CMK (cell line): ENCODE results near the gene ARMC7.
"Not testable (repeated sequence)": the region's sequence is repeated elsewhere in the genome, so short reads cannot be mapped to it uniquely, and the experiment has no call there.

Experiments
- DNase-seq: peaks from one replicate; pipeline ENCODE4 v3.0.0-alpha.2; 2010; ENCODE audit warnings: low read depth

Gene ARMC7

DNA sequence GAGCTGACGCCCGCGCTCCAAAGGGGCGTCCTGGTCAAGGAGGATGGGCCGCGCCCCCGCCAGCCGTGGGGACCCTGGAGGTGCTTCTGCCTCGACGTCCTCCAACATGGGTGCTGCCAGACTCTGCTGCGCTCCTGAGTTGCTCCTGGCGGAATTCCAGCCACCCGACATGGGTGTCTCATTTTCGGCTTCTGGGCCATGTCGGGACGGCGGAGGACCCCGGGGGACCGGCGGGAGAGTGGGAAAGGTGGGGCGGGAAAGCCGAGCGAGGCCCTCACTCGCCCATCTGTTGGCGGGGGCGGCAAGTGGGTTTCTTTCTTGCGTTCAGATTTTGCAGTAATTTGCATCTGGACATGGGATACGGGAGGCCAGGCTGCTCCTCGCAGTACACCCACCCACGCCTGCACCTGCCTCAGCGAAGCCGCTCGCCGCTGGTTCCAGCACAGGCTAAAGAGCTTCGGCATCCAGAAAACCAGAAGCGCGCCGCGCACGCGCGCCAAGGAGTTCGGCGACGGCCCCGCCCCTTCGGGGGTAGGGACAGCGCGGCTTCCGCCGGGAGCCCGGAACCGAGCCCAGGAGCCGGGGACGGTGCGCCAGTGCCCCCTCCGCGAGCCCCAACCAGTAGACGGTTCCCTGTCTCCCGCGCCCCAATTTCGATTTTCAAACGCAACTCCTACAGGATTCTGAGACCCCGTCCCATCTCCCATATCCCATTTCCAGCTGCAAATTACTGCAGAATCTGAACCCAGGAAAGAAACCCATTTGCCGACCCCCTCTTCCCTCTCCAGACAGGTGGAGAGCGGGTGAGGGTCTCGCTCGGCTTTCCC is at the start of gene ARMC7:
Gene ARMC7 (plus strand): TSS at position 563 of the 827 bp plus-strand sequence. CDS start 320 bp downstream, outside the sequence.
- peak; percentile 76 for DNase-seq

DNA sequence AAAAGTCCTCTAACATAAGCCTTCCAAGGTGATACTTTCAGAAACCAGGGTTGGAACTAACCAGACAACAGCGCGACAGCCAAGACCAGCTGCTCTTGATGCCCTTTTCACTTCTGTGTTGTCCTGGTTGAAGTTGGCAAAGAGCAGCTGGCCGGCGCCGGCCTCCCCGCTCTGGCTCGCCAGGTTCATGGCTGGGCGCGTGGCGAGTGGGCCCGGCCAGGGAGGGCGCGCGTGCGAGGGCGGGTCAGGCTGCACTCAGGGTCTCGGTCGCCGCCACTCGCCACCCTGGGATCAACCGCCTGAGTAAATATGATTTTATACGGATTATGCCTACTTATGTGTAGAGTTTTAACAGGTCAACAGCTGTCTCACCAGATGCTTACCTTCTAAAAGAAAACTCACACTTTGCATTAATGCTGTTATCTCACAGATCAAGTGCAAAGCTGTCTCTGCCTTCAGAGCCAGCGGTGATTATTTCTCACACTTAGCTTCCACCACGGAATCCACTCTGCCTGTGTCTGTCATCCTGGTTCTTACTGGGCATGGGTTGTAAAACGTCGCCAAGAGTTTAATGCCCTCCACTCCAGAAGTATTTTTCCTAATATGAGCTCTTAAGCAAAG is 49.2 kb upstream of the ARMC7 start:
- no peak for DNase-seq

DNA sequence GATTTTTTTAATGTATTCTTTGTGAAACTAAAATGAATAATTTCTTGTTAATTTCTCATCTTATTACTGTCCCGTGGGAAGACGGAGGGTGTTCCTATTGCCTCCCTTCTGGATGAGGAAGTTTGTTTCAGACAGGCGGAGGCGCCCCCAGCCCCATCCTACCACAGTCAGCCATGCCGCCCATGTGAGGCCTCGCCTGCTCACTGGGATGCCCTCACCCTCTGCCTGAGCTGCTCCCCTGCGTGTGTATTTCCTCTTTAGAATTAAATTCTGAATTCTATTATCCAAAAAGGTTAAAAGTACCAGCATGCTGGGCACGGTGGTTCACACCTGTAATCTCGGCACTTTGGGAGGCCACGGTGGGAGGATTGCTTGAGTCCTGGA is 48.7 kb upstream of the ARMC7 start:
- no peak for DNase-seq

DNA sequence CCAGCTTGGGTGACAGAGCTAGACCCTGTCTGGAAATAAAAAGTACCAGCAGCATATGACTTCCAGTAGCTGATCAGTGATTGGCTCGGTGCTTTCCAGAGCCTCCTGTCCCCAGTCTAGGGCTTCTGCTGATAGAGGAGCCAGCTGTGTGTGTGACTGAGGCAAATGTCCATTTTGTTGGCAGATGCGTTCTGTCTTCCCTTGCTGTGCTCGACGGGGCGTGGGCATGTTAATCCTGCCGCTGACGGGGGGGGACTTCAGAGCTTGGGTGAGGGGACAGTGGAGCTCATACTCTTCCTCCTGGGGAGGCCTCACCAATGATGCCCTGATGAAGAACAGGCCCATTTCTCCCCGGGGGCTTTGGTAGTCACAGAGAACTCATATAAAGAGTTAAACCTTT is 48.2 kb upstream of the ARMC7 start:
- DNase-seq: no peak

DNA sequence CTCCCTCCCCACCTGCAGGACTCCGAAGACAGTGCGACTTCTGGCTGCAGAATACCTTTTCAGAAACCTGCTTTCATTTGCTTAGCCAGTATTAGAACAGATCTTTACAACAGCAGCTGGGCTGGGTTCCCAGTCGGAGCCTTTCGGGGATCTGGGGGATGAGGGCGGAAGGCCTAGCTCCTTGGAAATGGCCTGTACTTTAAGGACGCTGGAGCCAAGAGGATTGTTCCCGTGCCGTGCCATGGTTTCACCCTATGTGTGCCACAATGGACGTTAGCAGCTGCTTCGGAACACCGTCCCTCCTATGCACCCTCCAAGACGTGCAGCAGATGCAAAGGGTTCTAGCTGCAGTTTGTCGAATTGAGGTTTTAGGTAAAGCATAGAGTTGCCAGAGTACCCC is 46.6 kb upstream of the ARMC7 start:
- DNase-seq: no peak

DNA sequence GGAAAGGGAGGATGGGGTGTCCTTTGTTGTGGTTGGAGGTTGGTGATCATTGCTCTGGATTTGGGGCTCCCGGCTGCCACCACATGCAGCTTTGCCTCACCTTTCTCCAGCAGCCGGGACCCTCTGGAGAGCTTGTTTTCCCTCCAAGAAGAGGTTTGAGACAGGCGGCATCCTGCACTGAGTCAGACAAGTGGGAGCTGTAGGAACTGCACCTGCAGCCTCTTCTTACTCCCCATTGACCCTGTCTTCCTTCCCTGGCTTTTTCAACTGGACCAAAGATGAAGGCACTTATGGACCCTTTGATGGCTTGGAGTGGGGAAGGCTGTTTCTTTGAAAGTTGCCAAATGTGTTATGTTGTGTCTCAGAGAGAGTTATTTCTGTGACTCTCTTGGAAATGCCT is 46.1 kb upstream of the ARMC7 start:
- no peak for DNase-seq

DNA sequence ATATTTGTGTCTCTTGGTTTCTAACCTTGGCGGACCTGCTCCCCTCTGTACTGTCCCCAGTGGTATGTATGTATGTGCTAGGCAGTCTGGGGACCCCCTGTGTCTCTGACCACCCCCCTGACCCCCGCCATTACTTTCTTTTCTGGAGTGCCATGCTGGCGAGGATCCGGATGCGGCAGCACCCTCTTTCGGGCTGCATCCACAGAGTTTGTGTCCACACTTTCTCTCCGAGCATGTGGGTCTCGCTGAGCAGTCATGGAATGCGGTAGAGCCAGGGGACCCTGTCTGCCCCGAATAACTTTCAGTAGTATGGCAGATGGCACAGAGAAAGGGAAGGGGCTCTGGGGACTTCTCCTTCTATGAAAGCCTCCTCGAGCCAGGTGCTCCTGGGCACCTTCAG is 45.7 kb upstream of the ARMC7 start:
- DNase-seq: no peak

DNA sequence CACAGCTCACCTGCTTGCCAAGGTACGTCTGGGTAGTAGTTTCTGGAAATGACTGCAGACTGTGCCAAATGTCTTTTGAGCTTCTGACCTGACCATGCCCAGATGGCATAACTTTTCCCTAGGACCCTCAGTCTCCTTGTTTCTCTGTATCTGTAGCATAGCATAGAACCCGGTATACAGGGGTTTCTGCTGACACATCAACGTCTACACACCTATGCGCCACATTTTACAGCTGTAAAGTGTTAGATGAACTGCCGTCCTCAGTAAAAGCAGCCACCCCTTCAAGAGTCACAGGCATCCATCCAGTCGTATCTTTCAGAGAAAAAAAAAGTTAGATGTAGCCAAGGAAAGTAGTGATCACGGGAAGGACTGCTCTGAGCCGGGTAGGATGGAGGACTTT is 45.3 kb upstream of the ARMC7 start:
- DNase-seq: no peak

DNA sequence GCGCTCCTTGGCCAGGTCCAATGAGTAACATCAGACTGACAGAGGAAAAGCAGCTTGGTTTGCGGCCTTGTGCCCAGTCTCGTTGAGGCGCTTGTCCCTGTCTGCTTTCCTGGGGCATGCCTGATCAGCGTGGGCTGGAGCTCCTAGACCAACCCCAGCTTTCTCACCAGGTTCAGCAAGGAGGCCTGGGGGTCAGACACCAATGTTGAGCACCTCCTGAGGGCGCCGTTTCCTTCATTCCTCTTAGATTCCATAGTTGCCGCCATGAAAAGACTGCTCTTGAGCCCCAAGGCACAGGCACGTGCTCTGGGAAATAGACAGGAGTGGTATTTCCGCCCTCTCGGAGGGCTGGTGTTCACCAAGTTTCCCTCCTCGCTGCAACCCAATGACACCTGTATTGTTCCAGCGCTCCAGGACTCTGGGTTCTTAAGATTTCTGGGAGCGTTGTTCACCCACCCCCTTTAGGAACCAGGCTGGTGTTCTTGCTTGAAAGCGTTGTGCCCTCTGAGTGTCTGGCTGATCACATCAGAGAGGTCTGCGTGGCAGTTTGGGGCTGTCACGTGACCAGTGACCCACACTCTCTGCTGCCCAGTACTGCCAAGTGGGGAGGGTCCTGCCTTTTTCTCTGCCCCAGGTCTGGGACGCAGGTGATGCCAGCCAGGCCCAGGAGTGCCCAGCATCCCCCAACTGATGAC is 44.8 kb upstream of the ARMC7 start:
- no peak for DNase-seq

DNA sequence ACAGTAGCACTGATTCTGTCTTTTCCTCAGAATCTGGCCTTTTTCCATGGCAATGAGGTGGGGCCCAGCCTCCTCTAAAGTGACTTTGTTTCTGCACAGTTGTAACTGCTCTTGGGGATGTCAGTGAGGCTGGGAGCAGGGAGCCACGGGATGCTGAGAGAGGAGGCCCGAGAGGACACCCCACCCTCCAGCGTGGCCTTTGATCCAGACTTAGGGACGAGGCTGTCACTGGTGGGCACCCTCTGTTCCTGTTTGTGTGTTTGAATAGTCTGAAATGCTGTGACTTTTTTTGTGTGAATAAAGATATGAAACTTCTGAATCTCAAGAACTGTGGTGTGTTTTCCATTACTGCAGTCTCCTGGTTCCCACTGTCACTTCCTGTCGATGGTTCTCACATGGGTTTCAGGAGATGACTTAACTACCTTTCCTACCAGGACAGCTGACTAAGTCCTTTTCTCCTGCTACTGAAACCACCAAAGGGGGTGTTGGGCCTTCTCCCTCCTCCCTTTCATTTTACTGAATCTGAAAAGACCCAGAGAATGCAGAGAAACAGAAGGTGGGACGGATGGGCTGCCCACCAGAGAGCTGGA is 44.1 kb upstream of the ARMC7 start:
- no peak for DNase-seq

DNA sequence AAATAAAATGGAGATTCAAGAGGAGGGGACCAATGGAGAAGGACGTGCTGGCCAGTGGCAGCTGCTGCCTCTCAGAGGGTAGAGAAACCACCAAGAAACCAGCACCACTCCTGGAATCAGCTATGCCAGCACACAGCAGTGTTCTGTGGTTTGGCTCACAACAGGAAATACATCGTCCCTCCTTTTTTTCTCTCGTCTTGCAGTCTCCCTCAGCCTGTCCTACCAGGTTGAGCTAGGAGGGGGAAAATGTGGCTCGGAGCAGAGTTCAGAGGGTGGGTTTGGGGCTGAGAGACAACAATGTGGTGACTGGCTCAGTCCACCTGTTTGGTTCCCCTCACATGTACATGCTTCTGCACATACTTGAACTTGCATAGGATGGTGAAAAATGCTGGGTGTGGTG is 41.9 kb upstream of the ARMC7 start:
- DNase-seq: no peak

DNA sequence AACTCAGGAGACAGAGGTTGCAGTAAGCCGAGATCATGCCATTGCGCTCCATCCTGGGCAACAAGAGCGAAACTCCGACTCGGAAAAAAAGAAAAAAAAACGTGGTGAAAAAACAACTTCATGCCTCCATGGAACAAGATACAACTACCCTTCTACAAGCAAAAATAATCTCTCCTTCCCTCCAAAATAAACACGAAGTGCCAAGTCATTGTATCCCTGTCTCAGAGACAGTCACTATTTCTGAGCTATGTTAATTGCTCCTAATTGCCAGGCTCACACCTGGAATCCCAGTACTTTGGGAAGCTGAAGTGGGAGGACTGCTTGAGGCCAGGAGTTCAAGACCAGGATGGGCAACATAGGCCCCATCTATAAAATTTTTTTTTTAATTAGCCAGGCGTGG is 41.0 kb upstream of the ARMC7 start:
- no peak for DNase-seq

DNA sequence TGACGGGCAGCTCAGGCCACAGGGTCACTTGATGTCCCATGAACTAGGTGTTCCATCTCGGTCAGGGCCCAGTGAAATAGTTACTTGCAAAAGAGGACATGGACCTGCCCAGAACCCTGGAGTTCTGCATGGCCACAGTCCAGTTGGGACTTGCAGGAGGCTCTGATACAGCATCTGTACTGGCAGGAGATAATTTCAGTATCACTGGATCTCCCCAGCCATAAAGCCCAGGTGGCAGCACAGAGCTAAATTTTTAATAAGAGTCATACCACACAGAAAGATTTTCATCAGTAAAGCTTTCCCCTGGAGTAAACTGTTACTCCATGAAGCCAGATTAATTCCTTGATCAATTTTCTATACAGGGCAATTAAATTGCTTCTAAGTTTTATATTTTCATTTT is 40.0 kb upstream of the ARMC7 start:
- DNase-seq: no peak

DNA sequence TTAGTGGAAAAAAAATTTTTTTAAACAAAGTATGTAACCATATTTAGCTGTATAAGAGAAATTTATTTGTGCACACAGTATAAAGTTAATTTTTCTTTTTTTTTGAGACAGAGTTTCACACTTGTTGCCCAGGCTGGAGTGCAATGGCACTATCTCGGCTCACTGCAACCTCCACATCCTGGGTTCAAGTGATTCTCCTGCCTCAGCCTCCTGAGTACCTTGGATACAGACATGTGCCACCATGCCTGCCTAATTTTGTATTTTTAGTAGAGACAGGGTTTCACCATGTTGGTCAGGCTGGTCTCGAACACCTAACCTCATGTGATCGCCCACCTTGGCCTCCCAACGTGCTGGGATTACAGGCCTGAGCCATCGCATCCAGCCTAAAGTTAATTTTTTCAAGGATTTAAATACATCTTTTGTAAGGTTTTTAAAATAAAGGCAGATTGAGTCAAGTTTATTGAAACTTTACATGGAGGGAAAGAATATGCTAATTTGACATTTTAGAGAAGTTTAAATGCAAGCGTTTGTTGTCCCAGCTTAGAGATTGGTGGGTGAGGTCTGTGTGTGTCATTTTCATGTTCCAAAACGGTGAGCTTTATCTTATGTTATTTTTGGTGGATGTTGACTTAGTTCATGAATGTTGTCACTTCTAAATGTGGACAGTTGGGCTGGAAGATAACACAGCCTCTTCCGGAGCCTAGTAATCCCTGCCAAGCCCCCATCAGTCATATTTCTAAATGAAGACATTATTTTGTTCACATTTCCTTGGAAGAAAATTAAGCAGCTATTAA is 38.1 kb upstream of the ARMC7 start:
- DNase-seq: not testable (repeated sequence)

DNA sequence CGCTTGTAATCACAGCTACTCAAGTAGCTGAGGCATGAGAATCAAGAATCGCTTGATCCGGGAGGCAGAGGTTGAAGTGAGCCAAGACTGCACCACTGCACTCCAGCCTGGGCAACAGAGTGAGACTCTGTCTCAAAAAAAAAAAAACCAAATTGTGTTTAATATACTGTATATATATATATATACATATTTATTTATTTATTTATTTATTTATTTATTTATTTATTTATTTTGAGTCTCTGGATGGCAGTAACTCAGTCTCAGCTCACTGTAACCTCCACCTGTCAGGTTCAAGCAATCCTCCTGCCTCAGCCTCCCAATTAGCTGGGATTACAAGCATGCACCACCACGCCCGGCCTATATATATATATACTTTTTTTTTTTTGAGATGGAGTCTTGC is 36.9 kb upstream of the ARMC7 start:
- DNase-seq: not testable (repeated sequence)

DNA sequence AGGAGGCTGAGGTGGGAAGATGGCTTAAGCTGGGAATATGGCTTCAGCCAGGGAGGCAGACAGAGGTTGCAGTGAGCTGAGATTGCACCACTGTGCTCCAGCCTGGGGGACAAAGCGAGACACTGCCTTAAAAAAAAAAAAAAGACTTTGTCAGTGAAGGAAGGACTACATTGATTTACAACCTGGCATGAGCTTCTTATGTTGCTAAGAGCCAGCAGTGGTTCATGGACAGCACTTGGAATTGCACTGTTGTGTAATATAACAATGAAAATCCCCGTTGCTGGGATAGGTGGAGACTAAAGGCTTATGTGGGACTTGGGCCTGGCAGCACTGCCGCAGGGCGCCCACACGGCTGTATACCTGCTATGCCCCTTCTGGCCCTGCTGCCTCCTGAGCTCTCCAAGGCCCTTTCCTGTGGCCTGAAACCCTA is 36.1 kb upstream of the ARMC7 start:
- no peak for DNase-seq

DNA sequence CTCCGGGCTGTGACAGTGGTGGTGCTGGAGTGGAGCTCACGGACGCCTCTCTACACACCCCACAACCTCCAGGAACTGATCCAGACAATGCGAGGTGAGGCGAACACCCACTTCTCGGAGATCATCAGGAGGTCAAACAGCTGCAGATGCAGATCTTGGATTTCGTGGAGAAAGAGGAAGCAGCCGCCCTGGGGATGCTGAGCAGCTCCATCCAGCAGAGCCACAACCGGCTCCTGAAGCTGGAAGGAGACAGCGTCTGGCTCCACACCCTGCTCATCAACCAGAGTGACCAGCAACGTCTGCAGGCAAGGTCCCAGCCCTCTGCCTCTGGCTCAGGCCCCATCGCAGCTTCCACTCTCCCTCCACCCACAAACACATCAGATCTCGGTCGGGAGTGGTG is 35.2 kb upstream of the ARMC7 start:
- peak; percentile 61 for DNase-seq

DNA sequence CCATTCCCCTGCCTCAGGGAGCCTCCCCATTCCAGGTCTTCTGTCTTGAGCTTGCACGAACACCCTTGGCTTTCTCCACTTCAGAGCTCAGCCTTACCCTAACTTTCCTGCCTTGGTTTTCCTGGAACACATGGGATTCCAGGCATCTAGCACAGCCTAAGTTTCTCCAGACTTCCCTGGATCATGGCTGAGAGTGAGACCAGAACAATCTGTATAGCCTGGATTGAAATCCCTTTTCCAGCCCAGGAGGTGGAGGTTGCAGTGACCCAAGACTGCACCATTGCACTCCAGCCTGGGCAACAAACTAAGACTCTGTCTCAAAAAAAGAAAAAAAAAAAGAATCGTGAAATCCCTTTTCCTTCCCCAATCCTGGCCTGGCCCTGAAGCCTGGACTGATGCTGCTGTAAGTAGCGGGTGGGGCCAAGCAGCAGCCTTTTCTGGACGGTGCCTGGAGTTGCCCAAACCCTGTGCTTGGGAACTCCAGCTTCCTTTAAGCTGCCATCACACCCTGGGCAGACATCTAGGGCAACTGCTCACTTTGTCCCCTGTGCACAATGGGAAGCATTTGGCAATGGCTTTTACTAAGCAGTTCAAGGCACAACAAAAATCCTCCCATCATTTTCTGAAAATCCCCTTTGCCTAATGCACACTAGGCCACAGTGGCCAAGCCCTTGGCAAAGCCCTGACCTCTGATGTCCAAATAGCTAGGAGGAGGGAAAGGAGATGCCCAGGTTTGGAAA is 34.0 kb upstream of the ARMC7 start:
- DNase-seq: no peak

DNA sequence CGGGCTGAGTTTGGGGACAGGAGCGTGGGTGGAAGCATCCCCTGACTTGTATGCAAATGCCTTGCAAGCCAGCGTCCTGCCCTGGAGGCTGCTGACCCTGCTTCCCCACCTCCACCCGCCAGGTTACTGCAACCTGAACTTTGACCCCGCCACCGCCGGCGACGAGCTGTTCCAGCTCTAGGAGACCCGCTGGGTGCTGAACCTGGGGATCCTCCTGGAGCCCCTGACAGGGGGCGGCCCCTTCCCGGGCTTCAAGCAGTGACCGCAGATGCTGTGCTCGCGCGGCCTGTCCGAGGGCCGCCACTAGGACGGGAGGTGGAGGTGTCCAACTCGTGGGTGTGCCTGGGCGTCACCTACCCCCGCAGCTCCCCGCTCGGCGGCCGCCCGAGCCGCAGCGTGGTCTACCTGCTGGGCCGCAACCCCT is 32.7 kb upstream of the ARMC7 start:
- no peak for DNase-seq

DNA sequence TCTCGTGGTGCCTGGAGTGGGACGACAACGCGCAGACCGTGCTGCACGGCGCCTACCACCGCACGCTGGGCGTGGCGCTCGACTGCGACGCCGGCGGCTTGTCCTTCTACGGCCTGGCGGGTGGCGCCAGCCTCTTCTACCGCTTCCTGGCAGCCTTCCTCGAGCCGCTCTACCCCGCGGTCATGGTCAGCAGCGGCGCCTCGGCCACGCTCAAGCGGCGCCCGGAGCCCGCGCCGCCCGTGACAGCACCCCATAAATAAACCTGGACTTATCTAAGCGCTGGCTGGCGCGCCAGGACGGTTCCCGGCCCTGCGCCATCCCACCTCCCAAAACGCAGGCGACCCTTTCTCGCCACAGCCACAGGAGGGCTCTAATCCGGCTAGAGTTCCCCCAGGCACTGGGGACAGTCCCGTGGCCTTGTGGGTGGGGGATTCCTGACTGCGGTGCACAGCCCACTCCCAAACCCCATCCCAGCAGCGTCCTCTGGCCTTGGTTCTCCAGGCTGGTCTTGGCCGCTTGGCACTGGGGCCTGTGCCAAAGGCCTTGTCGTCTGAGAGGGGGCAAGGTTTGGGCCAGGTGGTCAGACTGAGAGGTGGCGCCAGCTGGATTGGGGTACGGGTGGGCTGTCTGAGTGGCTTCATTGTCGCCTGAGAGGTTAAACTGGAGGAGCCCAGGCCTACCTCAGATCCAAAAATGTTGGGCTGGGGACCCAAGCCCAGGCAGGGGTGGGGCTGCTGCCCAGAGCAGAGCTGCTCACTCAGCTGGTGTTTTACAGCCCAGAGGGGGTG is 32.1 kb upstream of the ARMC7 start:
- DNase-seq: peak; percentile 70
